Measurements from ENCODE around the gene SLC9C1. TPM values are rescaled to one million over a fixed set of nuclear protein-coding genes. Genes with fewer than 3 reads are reported as not detected.

The SLC9C1 gene
- total RNA-seq, 1 experiment from 2014 or later: not detected

DNA sequence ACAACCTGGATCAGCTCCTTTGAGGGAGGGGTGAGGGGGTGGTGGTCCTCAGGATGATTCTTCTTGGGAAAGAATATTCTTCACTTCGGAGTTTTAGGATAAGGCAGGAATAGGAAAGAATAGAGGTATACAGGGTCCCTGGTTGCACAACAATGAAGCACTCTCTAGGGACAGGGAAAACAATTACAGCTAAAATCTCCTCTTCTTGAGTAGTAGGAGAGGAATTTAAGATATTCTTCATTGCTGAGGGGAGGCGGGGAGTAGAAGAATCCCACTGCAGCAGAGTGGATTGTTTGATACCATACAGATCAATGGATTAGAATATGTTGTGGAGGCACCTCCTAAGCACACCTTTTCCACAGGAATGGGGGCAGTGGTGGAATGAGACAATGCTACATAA, 20.5 kb downstream of the SLC9C1 start:
- Mint-ChIP-seq H3K36me3 (ENCODE audit: insufficient read depth, unreplicated experiment) (no peaks in the 10 kb centered on the region), H3K27ac (ENCODE audit: unreplicated experiment) (no peak overlapping the region), H3K27me3 (ENCODE audit: unreplicated experiment) (peaks cover 11% of the 10 kb centered on the region), H3K4me1 (ENCODE audit: low read depth, unreplicated experiment) (no peaks in the 10 kb centered on the region), H3K9me3 (ENCODE audit: low read depth, unreplicated experiment) (no peaks in the 10 kb centered on the region), H3K4me3 (ENCODE audit: low read depth, unreplicated experiment) (no peak overlapping the region)
- CTCF ChIA-PET: no interaction called here
- DNase-seq: no peak
- TF ChIP-seq, protein P1, sequence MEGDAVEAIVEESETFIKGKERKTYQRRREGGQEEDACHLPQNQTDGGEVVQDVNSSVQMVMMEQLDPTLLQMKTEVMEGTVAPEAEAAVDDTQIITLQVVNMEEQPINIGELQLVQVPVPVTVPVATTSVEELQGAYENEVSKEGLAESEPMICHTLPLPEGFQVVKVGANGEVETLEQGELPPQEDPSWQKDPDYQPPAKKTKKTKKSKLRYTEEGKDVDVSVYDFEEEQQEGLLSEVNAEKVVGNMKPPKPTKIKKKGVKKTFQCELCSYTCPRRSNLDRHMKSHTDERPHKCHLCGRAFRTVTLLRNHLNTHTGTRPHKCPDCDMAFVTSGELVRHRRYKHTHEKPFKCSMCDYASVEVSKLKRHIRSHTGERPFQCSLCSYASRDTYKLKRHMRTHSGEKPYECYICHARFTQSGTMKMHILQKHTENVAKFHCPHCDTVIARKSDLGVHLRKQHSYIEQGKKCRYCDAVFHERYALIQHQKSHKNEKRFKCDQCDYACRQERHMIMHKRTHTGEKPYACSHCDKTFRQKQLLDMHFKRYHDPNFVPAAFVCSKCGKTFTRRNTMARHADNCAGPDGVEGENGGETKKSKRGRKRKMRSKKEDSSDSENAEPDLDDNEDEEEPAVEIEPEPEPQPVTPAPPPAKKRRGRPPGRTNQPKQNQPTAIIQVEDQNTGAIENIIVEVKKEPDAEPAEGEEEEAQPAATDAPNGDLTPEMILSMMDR (IDR thresholded peaks at IDR 0.05; ENCODE audit: unreplicated experiment): no peak
- no TSS peak for BruUV-seq (replicated peaks)
- intact Hi-C loops (cut with micrococcal nuclease; ENCODE audit: unreplicated experiment): no loop called here

DNA sequence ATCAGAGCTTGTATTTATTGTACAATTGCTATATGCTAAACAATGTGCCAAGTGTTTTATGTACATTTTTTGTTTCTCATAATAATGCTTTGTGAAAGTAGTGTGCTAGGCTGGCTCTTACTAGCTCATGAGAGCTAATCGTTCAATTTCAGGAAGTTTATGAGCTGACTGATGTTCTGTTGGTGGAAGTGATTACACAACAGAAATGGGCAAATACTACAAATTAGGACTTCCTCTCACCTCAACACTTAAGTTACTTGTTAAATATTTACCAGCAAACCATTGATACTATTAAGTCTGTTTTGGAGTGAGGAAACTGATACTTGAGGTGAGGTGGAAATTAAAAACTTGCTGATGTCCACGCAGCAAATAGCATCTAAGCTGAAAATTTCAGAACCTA, 32.3 kb downstream of the SLC9C1 start:
- TF ChIP-seq, protein P1 (IDR thresholded peaks at IDR 0.05; ENCODE audit: unreplicated experiment): no peak
- DNase-seq: no peak
- CTCF ChIA-PET: no interaction called here
- no TSS peak for BruUV-seq (replicated peaks)
- Mint-ChIP-seq H3K4me3 (ENCODE audit: low read depth, unreplicated experiment) (no peak overlapping the region), H3K4me1 (ENCODE audit: low read depth, unreplicated experiment) (no peaks in the 10 kb centered on the region), H3K9me3 (ENCODE audit: low read depth, unreplicated experiment) (no peaks in the 10 kb centered on the region), H3K36me3 (ENCODE audit: insufficient read depth, unreplicated experiment) (no peaks in the 10 kb centered on the region), H3K27ac (ENCODE audit: unreplicated experiment) (no peak overlapping the region), H3K27me3 (ENCODE audit: unreplicated experiment) (no peaks in the 10 kb centered on the region)
- intact Hi-C loops (cut with micrococcal nuclease; ENCODE audit: unreplicated experiment): no loop called here

DNA sequence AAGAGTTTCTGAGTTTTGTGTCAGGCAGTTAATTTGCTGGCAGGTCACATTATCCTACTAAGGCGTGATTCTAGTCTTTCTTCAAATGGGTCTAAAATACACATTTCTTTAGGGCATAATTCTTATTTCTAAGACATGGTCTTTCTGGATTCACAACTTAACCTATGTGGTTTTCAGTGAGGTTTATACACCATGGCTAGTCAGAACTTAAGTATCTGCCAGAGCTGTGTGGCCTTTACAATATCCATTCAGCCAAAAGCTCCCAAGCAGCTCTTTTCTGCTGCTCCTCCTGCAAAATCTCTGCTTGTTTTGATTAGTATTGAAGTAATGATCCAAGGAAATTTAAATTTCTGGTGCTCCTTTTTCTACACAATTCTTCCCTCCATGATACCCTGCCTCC, 33.5 kb downstream of the SLC9C1 start:
- Mint-ChIP-seq H3K36me3 (ENCODE audit: insufficient read depth, unreplicated experiment) (no peaks in the 10 kb centered on the region), H3K27me3 (ENCODE audit: unreplicated experiment) (no peaks in the 10 kb centered on the region), H3K4me3 (ENCODE audit: low read depth, unreplicated experiment) (no peak overlapping the region), H3K9me3 (ENCODE audit: low read depth, unreplicated experiment) (no peaks in the 10 kb centered on the region), H3K27ac (ENCODE audit: unreplicated experiment) (no peak overlapping the region), H3K4me1 (ENCODE audit: low read depth, unreplicated experiment) (no peaks in the 10 kb centered on the region)
- TF ChIP-seq, protein P1 (IDR thresholded peaks at IDR 0.05; ENCODE audit: unreplicated experiment): no peak
- intact Hi-C loops (cut with micrococcal nuclease; ENCODE audit: unreplicated experiment): no loop called here
- DNase-seq: no peak
- no TSS peak for BruUV-seq (replicated peaks)
- CTCF ChIA-PET: no interaction called here

DNA sequence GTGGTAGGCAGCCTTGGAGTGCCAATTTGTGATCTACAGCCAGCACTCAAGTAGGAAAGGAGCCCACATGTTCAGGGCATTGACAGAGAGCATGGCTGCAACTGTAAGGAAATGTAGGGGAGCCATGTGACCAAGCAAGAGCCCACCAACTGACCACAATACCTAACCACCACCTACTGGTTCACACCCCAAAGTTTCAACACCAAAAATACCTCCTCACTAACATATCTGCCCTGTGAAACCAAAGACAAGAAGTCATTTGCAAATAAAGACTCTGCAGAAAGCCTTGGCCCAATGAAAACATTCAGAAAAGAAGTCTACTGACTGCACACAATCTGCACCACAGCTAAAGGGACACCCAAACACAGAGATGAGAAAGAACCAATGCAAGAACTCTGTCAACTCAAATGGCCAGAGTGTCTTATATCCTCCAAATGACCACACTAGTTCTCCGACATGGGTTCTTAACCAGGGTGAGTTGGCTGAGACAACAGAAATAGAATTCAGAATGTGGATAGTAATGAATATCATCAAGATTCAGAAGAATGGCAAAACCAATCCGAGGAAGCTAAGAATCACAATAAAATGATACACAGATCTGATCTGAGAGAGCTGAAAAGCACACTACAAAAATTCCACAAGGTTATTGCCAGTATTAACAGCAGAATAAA, 40.6 kb downstream of the SLC9C1 start:
- DNase-seq: no peak
- Mint-ChIP-seq H3K27me3 (ENCODE audit: unreplicated experiment) (peaks cover 20% of the 10 kb centered on the region), H3K4me1 (ENCODE audit: low read depth, unreplicated experiment) (no peaks in the 10 kb centered on the region), H3K36me3 (ENCODE audit: insufficient read depth, unreplicated experiment) (no peaks in the 10 kb centered on the region), H3K4me3 (ENCODE audit: low read depth, unreplicated experiment) (no peak overlapping the region), H3K9me3 (ENCODE audit: low read depth, unreplicated experiment) (no peaks in the 10 kb centered on the region), H3K27ac (ENCODE audit: unreplicated experiment) (no peak overlapping the region)
- TF ChIP-seq, protein P1 (IDR thresholded peaks at IDR 0.05; ENCODE audit: unreplicated experiment): no peak
- CTCF ChIA-PET: no interaction called here
- no TSS peak for BruUV-seq (replicated peaks)
- intact Hi-C loops (cut with micrococcal nuclease; ENCODE audit: unreplicated experiment): no loop called here

Measured in Calu3 (cell line).